D721Med (cell line): Measurements from ENCODE around the gene KLHL15.

Experiments
- DNase-seq: peaks from one replicate; pipeline ENCODE4 v3.0.0; 2011; ENCODE audit warnings: low spot score; ENCODE audit not compliant: insufficient read length
- FAIRE-seq: peaks from 2 replicates; lab custom pipeline; 2011; peaks lifted over from hg19 to GRCh38; lab: Jason Lieb, UNC
- CTCF ChIP-seq: IDR thresholded peaks from 2 replicates; pipeline ENCODE4 v1.5.1; 2012; ENCODE audit warnings: mild to moderate bottlenecking, control low read depth; ENCODE audit not compliant: insufficient read depth; ENCODE audit errors: missing control alignments

The KLHL15 gene

GRCh38 chrX:24012266-24012665, 14.7 kb downstream of the KLHL15 start:
- DNase-seq, result no peak
- no peak for FAIRE-seq
- TF ChIP-seq CTCF, result no peak

DNA sequence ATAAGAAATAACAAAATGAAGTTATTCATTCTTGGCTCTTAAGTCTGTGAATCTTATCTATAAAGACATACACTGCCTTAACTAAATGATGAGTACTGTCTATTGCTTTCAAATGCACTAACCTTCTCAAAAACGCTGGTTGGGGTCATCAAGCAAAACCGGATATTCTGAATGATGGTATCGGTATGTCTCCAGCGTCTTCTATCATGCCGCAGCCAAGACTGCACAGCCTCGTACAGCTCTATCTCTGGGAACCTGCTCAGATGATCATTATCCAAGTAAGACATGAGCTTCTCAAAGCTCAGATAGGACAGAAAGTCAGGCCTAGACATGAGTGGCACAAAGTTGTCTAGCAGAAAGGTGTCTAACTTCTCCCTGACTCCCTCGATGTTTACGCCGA, 21.1 kb downstream of the KLHL15 start:
- TF ChIP-seq CTCF, result no peak
- DNase-seq (no peak), FAIRE-seq (no peak)

DNA sequence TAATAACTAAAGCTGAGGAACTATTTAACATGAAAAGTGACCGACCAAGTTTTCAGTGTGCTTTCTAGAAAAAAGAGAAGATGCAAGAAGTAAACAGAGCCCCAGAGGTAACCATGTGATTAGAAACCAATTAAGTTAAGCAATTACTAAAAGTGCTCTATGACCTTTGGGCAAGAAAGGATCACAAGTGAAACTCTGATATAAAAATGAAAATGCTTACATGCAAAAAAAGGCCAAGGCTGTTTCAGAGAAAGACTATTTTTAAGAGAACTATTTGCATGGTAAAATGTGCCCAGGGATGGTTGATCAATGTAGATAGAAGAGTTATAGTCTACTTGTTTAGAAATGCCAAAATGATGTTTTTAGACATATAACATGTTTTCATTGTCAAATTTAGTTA, 22.0 kb downstream of the KLHL15 start:
- DNase-seq, result no peak
- TF ChIP-seq CTCF, result no peak
- no peak for FAIRE-seq

DNA sequence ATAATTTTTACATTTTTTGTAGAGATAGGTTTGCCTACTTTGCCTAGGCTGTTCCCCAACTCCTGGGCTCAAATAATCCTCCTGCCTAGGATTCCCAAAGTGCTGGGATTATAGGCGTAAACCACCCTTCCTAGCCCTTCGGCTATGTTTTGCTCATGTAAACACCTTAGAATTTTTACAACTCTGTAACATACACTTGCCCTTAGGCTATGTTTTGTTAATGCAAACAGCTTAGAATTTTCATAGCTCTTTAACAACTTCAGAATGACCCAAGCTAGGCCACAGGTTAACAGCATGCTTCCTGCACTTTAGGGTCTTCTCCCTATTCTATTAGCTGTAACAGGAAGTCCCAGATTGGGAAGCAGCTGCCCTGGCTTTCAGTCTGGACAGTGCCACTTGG, 24.2 kb downstream of the KLHL15 start:
- DNase-seq (no peak), FAIRE-seq (no peak)
- TF ChIP-seq CTCF, result no peak

DNA sequence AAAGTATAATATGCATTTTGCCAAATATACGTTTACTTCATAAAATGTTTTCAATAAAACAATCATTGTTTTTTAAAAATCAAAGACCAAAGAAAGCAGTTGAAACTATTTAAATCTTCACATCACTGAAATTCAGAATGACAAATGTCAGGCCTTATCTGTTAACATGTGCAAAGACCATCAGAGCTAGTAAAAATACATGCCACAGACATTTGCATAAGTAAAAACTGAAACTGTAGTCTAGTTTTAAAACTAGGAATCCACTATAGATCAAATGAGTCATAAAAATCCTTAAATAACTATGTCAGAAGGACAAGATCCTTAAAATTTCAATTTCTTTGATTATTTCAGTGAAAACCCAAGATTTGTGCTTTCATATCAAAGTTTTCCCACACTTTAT, 24.8 kb downstream of the KLHL15 start:
- FAIRE-seq (no peak), DNase-seq (no peak)
- TF ChIP-seq CTCF, result no peak

DNA sequence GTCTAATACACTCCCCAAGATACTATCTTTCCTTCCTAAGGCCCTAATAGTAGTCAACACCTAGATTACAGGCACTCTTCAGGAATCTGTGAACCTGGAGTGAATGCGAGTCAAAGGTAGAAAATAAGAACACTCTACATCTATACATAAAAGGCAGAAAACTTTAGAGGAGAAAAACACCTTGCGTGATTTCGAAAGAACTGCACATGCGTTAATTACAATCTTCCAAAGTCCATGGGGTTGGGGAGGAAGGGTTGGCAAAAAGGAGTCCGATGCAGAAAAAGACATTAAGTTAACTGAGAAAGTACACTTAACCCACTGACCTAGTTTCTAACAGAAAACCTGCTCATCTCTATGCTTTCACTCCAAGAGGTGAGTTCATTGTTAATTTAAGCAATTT, 27.3 kb downstream of the KLHL15 start:
- TF ChIP-seq CTCF, result no peak
- FAIRE-seq (no peak), DNase-seq (no peak)

DNA sequence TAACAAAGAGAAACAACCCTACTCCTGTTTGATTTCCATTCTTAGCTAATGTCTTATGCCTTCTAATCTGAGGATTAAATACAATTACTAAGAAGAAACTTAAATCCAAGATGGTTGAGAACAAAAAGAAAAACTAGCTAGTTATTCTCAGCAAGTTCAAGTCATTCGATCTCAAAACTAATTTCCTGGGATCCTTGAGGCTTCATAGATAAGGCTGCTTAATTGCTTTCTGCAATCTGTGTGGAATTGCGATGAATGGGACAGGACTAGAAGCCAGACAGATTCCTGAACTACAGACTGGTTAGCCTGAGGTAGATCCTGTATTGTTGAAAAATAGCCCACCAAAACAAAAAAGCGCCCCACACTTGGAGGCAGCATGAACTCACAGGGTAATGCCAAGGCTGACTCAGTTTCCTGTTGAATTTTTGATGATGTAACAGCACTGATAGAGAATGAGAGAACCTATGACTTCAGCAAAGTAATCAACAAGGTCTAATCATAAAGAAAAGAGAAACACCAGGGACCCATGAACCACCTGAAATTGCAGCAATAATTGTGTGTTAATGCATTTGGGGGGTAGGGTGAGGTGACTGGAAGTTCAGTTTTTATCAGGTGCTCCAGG, 33.9 kb downstream of the KLHL15 start:
- no peak for DNase-seq
- no peak for TF ChIP-seq CTCF
- no peak for FAIRE-seq
